Lower leg skin (tissue), 3 donors: ENCODE measurements around the gene SLC22A7.

Source experiments
- POLR2A ChIP-seq, 2 donors: fragments of 450-650 bp; IDR thresholded peaks; one replicate each; pipeline ENCODE4 v1.6.1; 2016 to 2017; ENCODE audit warnings: antibody characterized with exemption in 2 of 2, mild to moderate bottlenecking in 1 of 2, moderate library complexity in 1 of 2
- TF ChIP-seq, protein P1 (sequence below), 3 donors: fragments of 450-650 bp; IDR thresholded peaks; one replicate each; pipeline ENCODE4 v1.5.1; 2016; ENCODE audit warnings: antibody characterized with exemption in 3 of 3, mild to moderate bottlenecking in 3 of 3, moderate library complexity in 2 of 3

DNA sequence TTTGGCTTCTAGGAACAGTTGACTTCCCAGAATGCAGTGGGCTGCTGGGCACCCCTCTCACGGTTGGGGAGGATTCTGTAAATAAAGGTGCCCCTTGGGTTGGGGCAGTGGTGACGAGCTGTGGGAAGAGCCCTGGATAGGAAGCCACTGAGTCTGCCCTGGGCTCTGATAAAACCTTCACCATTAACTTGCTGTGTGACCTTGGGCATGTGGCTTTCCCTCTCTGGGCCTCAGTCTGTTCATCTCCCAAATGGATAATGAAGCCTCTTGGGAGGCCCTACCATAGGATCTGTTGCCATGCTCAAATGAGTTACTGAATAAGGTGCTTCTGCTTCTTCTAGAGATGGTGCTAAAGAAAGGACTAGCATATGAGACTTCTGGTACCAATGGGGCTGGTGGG, 6.8 kb downstream of the SLC22A7 start:
- TF ChIP-seq, protein P1, sequence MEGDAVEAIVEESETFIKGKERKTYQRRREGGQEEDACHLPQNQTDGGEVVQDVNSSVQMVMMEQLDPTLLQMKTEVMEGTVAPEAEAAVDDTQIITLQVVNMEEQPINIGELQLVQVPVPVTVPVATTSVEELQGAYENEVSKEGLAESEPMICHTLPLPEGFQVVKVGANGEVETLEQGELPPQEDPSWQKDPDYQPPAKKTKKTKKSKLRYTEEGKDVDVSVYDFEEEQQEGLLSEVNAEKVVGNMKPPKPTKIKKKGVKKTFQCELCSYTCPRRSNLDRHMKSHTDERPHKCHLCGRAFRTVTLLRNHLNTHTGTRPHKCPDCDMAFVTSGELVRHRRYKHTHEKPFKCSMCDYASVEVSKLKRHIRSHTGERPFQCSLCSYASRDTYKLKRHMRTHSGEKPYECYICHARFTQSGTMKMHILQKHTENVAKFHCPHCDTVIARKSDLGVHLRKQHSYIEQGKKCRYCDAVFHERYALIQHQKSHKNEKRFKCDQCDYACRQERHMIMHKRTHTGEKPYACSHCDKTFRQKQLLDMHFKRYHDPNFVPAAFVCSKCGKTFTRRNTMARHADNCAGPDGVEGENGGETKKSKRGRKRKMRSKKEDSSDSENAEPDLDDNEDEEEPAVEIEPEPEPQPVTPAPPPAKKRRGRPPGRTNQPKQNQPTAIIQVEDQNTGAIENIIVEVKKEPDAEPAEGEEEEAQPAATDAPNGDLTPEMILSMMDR (IDR thresholded peaks at IDR 0.05) = no peak
- no peak for TF ChIP-seq POLR2A (IDR thresholded peaks at IDR 0.05)
